Measurements from ENCODE around the gene C17orf114.
"Not testable (repeated sequence)": the region's sequence is repeated elsewhere in the genome, so short reads cannot be mapped to it uniquely, and the experiment has no call there.

C17orf114 gene

GRCh38 chr17:4836221-4836620, 34.1 kb upstream of the C17orf114 start:
- peaks cover 54% of the 10 kb centered on the region for H3K4me1 Mint-ChIP-seq
- H3K36me3 Mint-ChIP-seq (ENCODE audit: low read depth): peaks cover 1% of the 10 kb centered on the region
- H3K9me3 Mint-ChIP-seq: no peaks in the 10 kb centered on the region
- H3K4me3 Mint-ChIP-seq: no peak overlapping the region
- no peak for DNase-seq
- no peaks in the 10 kb centered on the region for H3K27me3 Mint-ChIP-seq
- no peak for ATAC-seq
- no peak overlapping the region for H3K27ac Mint-ChIP-seq

- H3K27me3 Mint-ChIP-seq: no peaks in the 10 kb centered on the region
Observed at GRCh38 chr17:4834681-4835020, 32.5 kb upstream of the C17orf114 start.

DNA sequence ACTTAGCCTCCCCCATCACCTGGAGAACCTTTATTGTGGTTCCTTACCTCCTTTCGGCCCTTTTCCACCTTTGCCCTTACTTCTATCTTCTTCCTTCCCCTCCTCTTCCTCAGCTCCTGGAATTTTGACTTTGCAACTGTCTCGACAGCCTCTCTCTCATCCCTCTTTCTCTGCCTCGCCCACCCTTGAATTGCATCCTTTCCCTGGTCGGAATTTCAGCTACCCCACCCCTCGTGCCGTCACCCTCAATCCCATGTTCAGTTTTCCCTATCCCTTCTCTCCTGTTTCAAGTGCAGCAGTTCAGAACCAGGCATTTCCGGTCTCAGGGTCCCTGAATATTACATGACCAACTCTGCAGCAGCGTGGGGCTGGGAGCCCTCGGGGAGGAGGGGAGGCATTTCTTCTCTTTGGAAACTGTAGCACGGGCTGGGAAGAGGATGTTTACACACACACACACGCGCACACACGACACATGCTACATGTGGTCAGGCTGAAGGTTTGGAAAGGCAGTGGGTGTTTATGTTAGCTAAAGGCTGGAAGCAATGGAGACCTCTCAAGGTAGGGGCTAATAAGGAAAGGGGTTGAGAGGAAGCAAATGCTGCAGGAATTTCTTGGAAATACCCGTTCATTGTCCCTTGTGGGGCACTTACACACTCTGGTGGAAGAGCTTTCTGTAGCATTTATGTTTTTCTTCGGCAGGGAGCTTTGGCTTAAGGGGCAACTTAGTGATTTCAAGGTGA, 32.0 kb upstream of the C17orf114 start:
- no peak for DNase-seq
- H3K27ac Mint-ChIP-seq: peak overlapping the region; percentile 90
- H3K4me1 Mint-ChIP-seq: peaks cover 33% of the 10 kb centered on the region

More at GRCh38 chr17:4834681-4835020, 32.5 kb upstream of the C17orf114 start:
- ATAC-seq (no peak), DNase-seq (no peak)
- Mint-ChIP-seq H3K4me1 (peaks cover 39% of the 10 kb centered on the region), H3K4me3 (peak overlapping the region; percentile 95), H3K9me3 (no peaks in the 10 kb centered on the region), H3K36me3 (ENCODE audit: low read depth) (peaks cover 1% of the 10 kb centered on the region), H3K27ac (no peak overlapping the region)

DNA sequence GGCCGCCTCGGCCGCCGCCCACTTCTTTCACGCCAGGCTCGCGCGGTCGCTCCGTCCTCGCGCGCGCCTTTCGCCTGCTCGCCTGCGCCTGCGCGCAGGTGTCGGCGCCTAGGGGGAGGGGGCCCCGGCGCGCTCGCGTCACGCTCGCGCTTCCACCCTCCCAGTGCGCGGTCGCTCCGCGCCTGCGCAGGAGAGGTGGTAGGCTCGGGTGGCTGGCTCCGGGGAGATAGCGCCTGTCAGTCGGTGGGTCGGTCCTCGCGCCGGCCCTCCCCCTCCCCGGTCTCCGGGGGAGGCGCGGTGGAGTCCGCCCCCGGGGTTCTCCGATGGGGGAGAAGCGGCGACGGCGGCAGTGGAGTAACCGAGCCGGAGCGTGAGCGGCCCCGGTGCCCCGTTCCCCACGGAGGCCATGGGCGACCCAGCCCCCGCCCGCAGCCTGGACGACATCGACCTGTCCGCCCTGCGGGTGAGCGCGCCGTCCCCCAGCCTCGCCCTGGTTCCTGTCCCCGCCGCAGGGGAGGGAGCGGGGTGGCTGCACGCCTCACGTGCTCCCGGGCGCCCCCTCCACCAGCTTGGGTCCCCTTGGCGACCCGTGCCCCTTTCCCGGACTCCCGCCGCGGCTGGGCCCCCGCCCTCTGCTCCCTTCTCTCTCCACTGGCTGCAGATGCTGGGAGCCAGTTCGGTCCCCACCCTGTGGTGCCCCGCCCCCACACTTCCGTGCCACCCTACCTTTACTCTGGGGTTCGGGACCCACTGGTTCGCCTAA, 31.2 kb upstream of the C17orf114 start, which contains the start of gene MINK1:
Gene MINK1 (plus strand): TSS at position 163 of the 763 bp plus-strand sequence. CDS start 244 bp downstream, at position 407.
- H3K27ac Mint-ChIP-seq: peak within 1 kb of the TSS; percentile 95
- peaks cover 1% of the 10 kb centered on the region for H3K36me3 Mint-ChIP-seq (ENCODE audit: low read depth)
- DNase-seq: peak; percentile 89
- no peaks in the 10 kb centered on the region for H3K27me3 Mint-ChIP-seq
- no peaks in the 10 kb centered on the region for H3K9me3 Mint-ChIP-seq
- peak; percentile 85 for ATAC-seq
- H3K4me1 Mint-ChIP-seq: peaks cover 32% of the 10 kb centered on the region
- H3K4me3 Mint-ChIP-seq: peak within 1 kb of the TSS; percentile 95

More for the DNA sequence above, 32.0 kb upstream of the C17orf114 start:
- Mint-ChIP-seq H3K4me3 (peak overlapping the region; percentile 95), H3K9me3 (no peaks in the 10 kb centered on the region), H3K36me3 (ENCODE audit: low read depth) (peaks cover 1% of the 10 kb centered on the region), H3K27me3 (no peaks in the 10 kb centered on the region)
- no peak for ATAC-seq

DNA sequence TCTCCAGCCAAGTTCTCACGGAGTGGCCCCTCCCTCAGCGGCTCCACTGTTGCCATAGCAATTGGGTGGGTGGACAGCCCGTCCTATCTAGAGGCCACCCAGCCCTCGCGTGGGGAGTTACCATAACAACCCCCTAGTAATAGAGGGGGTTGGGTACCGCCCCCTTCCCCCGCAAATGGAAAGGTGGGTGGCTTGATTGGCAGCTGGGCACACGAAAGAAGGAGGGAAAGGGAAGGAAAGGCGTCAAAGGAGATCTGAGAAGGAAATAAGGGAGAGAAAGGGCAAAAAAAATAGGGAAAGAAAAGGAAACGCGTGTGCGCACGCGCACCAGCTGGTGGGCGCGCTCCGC, 30.7 kb upstream of the C17orf114 start:
- not testable (repeated sequence) for H3K36me3 Mint-ChIP-seq (ENCODE audit: low read depth); H3K9me3 Mint-ChIP-seq; H3K27me3 Mint-ChIP-seq; ATAC-seq; DNase-seq
- Mint-ChIP-seq H3K4me3 (peak overlapping the region; percentile 95), H3K4me1 (peaks cover 32% of the 10 kb centered on the region), H3K27ac (peak overlapping the region; percentile 95)

DNA sequence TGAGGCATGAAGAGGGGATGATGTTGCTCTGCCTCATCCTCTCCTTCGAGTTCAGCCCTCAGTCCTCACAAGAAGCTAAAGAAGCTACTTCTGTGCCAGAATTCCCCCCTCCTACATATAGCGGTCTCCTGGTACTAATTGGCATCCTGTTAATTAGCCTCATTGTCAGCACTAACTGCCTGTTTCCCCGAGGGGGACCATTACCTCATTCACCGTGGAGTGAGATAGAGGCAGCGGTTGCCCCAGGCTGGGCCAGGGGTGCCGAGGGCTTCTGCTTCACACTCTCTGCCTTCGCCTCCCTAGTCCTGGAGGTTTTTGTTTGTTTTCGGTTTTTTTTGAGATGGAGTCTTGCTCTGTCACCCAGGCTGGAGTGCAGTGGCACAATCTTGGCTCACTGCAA, 25.3 kb upstream of the C17orf114 start:
- H3K4me1 Mint-ChIP-seq: peaks cover 1% of the 10 kb centered on the region
- H3K27me3 Mint-ChIP-seq: no peaks in the 10 kb centered on the region
- H3K4me3 Mint-ChIP-seq: no peak overlapping the region
- no peak for DNase-seq
- no peaks in the 10 kb centered on the region for H3K36me3 Mint-ChIP-seq (ENCODE audit: low read depth)
- ATAC-seq: no peak
- no peaks in the 10 kb centered on the region for H3K9me3 Mint-ChIP-seq
- no peak overlapping the region for H3K27ac Mint-ChIP-seq

GRCh38 chr17:4823373-4824089, 21.4 kb upstream of the C17orf114 start:
- no peaks in the 10 kb centered on the region for H3K27me3 Mint-ChIP-seq
- no peaks in the 10 kb centered on the region for H3K4me1 Mint-ChIP-seq
- no peaks in the 10 kb centered on the region for H3K9me3 Mint-ChIP-seq
- H3K36me3 Mint-ChIP-seq (ENCODE audit: low read depth): no peaks in the 10 kb centered on the region
- DNase-seq (no peak), ATAC-seq (no peak)
- no peak overlapping the region for H3K27ac Mint-ChIP-seq
- no peak overlapping the region for H3K4me3 Mint-ChIP-seq

DNA sequence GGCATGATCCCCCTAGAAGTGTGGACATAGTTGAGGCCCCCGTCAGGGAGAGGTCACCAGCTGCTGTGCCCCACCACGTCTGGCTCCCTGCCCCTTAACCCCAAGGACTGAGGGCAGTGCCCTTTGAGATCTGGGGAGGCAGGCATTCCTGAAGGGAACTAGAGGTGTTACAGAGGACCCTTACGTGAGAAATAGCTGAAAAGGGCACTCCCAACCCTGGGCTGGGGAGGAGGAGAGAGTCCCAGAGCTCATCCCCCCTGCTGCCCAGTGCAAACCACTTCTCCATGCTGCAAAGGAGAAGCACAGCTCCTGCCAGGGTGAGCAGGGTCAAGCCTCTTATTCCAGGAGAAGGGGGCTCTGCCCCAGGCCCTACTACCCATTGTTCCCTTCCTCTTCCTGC, 20.7 kb upstream of the C17orf114 start:
- Mint-ChIP-seq H3K4me1 (no peaks in the 10 kb centered on the region), H3K9me3 (no peaks in the 10 kb centered on the region), H3K4me3 (no peak overlapping the region), H3K27ac (no peak overlapping the region), H3K36me3 (ENCODE audit: low read depth) (no peaks in the 10 kb centered on the region), H3K27me3 (no peaks in the 10 kb centered on the region)
- ATAC-seq (no peak), DNase-seq (no peak)

- no peak overlapping the region for H3K4me3 Mint-ChIP-seq
- no peaks in the 10 kb centered on the region for H3K27me3 Mint-ChIP-seq
- no peak overlapping the region for H3K27ac Mint-ChIP-seq
- no peaks in the 10 kb centered on the region for H3K4me1 Mint-ChIP-seq
- no peaks in the 10 kb centered on the region for H3K36me3 Mint-ChIP-seq (ENCODE audit: low read depth)
- H3K9me3 Mint-ChIP-seq: no peaks in the 10 kb centered on the region
- no peak for DNase-seq
- ATAC-seq: no peak
Observed at GRCh38 chr17:4818276-4818675, 16.1 kb upstream of the C17orf114 start.

GRCh38 chr17:4816826-4817225, 14.7 kb upstream of the C17orf114 start:
- no peaks in the 10 kb centered on the region for H3K27me3 Mint-ChIP-seq
- DNase-seq (no peak), ATAC-seq (no peak)
- no peaks in the 10 kb centered on the region for H3K36me3 Mint-ChIP-seq (ENCODE audit: low read depth)
- no peaks in the 10 kb centered on the region for H3K4me1 Mint-ChIP-seq
- H3K27ac Mint-ChIP-seq: no peak overlapping the region
- H3K4me3 Mint-ChIP-seq: no peak overlapping the region
- H3K9me3 Mint-ChIP-seq: no peaks in the 10 kb centered on the region

- no peak for DNase-seq
- H3K4me1 Mint-ChIP-seq: no peaks in the 10 kb centered on the region
- no peaks in the 10 kb centered on the region for H3K27me3 Mint-ChIP-seq
- H3K27ac Mint-ChIP-seq: no peak overlapping the region
- ATAC-seq: no peak
- no peaks in the 10 kb centered on the region for H3K36me3 Mint-ChIP-seq (ENCODE audit: low read depth)
- H3K4me3 Mint-ChIP-seq: no peak overlapping the region
- no peaks in the 10 kb centered on the region for H3K9me3 Mint-ChIP-seq
Observed at GRCh38 chr17:4815043-4815675, 13.0 kb upstream of the C17orf114 start.

DNA sequence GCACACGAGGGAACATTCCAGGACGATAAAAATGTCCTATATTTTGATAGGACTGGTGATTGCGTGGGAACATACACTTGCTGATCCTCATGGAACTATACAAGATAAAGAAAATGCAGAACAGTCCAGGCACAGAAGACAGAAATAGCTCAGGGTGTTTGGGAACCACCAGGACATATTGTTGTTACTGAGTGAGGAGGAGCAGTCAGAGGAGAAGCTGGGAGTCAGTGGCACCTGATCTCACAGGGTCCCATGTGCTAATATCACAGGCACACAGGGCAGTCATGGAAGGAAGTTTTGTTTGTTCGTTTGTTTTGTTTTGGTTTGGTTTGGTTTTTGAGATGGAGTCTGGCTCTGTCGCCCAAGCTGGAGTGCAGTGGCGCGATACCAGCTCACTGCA, 10.6 kb upstream of the C17orf114 start:
- ATAC-seq (no peak), DNase-seq (no peak)
- no peaks in the 10 kb centered on the region for H3K9me3 Mint-ChIP-seq
- H3K27ac Mint-ChIP-seq: no peak overlapping the region
- H3K4me1 Mint-ChIP-seq: peaks cover under 1% of the 10 kb centered on the region
- H3K27me3 Mint-ChIP-seq: no peaks in the 10 kb centered on the region
- H3K4me3 Mint-ChIP-seq: no peak overlapping the region
- H3K36me3 Mint-ChIP-seq (ENCODE audit: low read depth): peaks cover 2% of the 10 kb centered on the region

DNA sequence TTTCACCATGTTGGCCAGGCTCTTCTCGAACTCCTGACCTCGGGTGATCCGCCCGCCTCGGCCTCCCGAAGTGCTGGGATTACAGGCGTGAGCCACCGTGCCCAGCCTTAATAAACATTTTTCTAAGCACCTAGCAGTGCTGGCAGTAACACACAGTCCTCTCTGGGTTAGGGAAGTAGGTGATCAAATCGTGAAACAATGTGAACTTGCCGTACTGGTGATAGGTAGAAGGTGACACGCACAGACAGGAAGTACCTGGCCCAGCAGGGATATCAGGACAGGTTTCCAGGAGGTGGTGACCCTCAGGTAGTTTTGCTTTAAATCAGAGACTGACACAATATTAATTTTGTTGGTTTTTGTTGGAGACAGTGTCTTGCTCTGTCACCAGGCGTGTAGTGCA, 9.3 kb upstream of the C17orf114 start:
- Mint-ChIP-seq H3K36me3 (ENCODE audit: low read depth) (peaks cover 2% of the 10 kb centered on the region), H3K27me3 (no peaks in the 10 kb centered on the region), H3K9me3 (no peaks in the 10 kb centered on the region), H3K4me3 (no peak overlapping the region), H3K27ac (no peak overlapping the region), H3K4me1 (peaks cover 3% of the 10 kb centered on the region)
- no peak for DNase-seq
- no peak for ATAC-seq

DNA sequence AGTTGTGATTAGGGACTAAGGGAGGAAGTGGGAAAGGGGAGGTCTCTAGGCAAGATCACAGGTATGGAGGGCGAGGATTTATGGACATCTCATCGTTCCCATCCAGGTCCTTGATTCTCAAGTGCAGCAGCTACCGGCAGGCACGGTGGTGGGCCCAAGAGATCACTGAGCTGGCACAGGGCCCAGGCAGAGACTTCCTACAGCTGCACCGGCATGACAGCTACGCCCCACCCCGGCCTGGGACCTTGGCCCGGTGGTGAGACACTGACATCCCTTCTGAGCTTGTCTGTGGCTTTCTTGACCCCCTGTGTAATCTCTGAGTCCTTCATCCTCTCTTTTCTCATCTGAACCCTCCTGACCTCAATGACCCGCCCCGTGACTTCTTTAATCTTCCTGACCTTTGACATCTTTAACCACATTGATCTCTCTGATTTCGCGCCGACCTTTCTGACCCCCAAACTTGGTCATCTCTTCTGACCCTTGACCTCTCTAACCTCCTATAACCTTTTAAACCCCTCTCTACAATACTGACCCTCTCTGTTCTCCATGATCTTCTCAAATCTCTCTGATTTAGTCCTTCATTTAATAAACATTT, 8.7 kb upstream of the C17orf114 start:
- H3K9me3 Mint-ChIP-seq: no peaks in the 10 kb centered on the region
- no peak overlapping the region for H3K4me3 Mint-ChIP-seq
- no peak overlapping the region for H3K27ac Mint-ChIP-seq
- DNase-seq (no peak), ATAC-seq (no peak)
- no peaks in the 10 kb centered on the region for H3K27me3 Mint-ChIP-seq
- peaks cover 2% of the 10 kb centered on the region for H3K36me3 Mint-ChIP-seq (ENCODE audit: low read depth)
- H3K4me1 Mint-ChIP-seq: peaks cover 8% of the 10 kb centered on the region
